ENCODE data around the gene KCNE4. TPM values are rescaled to one million over a fixed set of nuclear protein-coding genes. Genes with fewer than 3 reads are reported as not detected.

The KCNE4 gene
- total and polyA plus RNA-seq, 2 donors: 0.71 to 2.1 TPM

- Histone ChIP-seq H3K4me3 (ENCODE audit: low read length in 2 of 2) (no peak overlapping the region), H3K9me3 (ENCODE audit: control insufficient read depth in 2 of 2, insufficient read depth in 1 of 2, low read length in 1 of 2) (no peaks in the 10 kb centered on the region), H3K36me3 (ENCODE audit: control insufficient read depth in 2 of 2, insufficient read depth in 2 of 2, low read length in 1 of 2) (no peaks in the 10 kb centered on the region), H3K4me1 (ENCODE audit: control insufficient read depth in 2 of 2, insufficient read depth in 2 of 2, low read length in 2 of 2) (peaks cover 0 to 9% of the 10 kb centered on the region in 2 donors), H3K27me3 (ENCODE audit: control insufficient read depth in 2 of 2, insufficient read depth in 1 of 2, low read length in 1 of 2) (no peaks in the 10 kb centered on the region), H3K27ac (ENCODE audit: low read depth in 1 of 2, low read length in 1 of 2) (no peak overlapping the region)
- DNase-seq (ENCODE audit: low read depth in 6 of 9, low spot score in 9 of 9): no peak
- WGBS: 93% methylated on average over 5 of the region's 5 CpGs
Measured at GRCh38 chr2:223044916-223045700, 6.9 kb upstream of the KCNE4 start.

GRCh38 chr2:223046470-223047040 lies 5.4 kb upstream of the KCNE4 start:
- DNase-seq (ENCODE audit: low read depth in 6 of 9, low spot score in 9 of 9): no peak
- Histone ChIP-seq H3K27ac (ENCODE audit: low read depth in 1 of 2, low read length in 1 of 2) (no peak overlapping the region), H3K9me3 (ENCODE audit: control insufficient read depth in 2 of 2, insufficient read depth in 1 of 2, low read length in 1 of 2) (no peaks in the 10 kb centered on the region), H3K4me1 (ENCODE audit: control insufficient read depth in 2 of 2, insufficient read depth in 2 of 2, low read length in 2 of 2) (peaks cover 0 to 9% of the 10 kb centered on the region in 2 donors), H3K36me3 (ENCODE audit: control insufficient read depth in 2 of 2, insufficient read depth in 2 of 2, low read length in 1 of 2) (no peaks in the 10 kb centered on the region), H3K27me3 (ENCODE audit: control insufficient read depth in 2 of 2, insufficient read depth in 1 of 2, low read length in 1 of 2) (no peaks in the 10 kb centered on the region), H3K4me3 (ENCODE audit: low read length in 2 of 2) (no peak overlapping the region)
- WGBS: 34% methylated on average over 2 of the region's 2 CpGs

DNA sequence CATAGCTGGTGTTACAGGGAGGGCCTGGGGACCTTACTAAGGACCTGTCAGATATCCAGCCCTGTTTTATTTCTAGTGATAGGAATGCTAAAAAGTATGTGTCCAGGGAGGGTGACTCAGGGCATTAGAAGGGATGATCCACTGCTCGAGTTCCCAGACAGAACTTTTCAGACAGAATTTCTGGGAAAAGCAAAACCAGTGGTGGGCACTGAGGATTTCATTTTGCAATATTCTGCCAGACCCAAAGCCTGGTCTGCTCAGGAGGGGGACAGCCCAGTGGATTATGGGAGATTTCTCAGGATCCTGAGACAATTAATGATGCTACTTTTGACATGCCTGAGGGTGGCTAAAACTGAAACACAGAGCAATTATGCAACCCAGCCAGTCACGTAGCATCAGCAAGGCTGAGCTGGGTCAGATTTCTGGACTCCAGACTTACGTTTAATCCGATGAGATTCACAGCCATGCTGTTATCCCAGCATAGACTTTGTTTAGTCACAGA lies 4.7 kb upstream of the KCNE4 start:
- Histone ChIP-seq H3K27me3 (ENCODE audit: control insufficient read depth in 2 of 2, insufficient read depth in 1 of 2, low read length in 1 of 2) (no peaks in the 10 kb centered on the region), H3K4me1 (ENCODE audit: control insufficient read depth in 2 of 2, insufficient read depth in 2 of 2, low read length in 2 of 2) (peaks cover 0 to 9% of the 10 kb centered on the region in 2 donors), H3K27ac (ENCODE audit: low read depth in 1 of 2, low read length in 1 of 2) (no peak overlapping the region), H3K9me3 (ENCODE audit: control insufficient read depth in 2 of 2, insufficient read depth in 1 of 2, low read length in 1 of 2) (no peaks in the 10 kb centered on the region), H3K36me3 (ENCODE audit: control insufficient read depth in 2 of 2, insufficient read depth in 2 of 2, low read length in 1 of 2) (no peaks in the 10 kb centered on the region), H3K4me3 (ENCODE audit: low read length in 2 of 2) (no peak overlapping the region)
- WGBS: 93% methylated on average over 4 of the region's 4 CpGs
- no peak for DNase-seq (ENCODE audit: low read depth in 6 of 9, low spot score in 9 of 9)

DNA sequence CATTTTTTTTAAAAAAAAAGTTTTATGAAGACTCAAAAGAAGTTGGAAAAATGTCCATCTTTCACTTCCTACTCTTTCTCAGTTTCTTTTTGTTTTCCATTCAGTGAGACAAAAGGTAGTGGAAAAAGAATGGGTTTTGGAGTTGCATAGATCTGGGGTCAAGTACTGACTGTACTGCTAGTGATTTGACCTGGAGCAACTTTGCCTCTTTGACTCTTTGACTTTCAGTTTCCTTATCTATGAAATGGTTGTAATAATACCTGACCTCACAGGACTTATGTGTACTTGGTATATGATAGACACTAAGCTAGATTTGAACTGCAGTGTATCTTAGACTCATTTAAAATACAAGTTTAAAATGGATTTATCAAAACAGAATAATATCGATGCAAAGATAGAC lies 3.5 kb upstream of the KCNE4 start:
- Histone ChIP-seq H3K4me1 (ENCODE audit: control insufficient read depth in 2 of 2, insufficient read depth in 2 of 2, low read length in 2 of 2) (peaks cover 0 to 2% of the 10 kb centered on the region in 2 donors), H3K27ac (ENCODE audit: low read depth in 1 of 2, low read length in 1 of 2) (no peak overlapping the region), H3K36me3 (ENCODE audit: control insufficient read depth in 2 of 2, insufficient read depth in 2 of 2, low read length in 1 of 2) (no peaks in the 10 kb centered on the region), H3K4me3 (ENCODE audit: low read length in 2 of 2) (no peak overlapping the region), H3K9me3 (ENCODE audit: control insufficient read depth in 2 of 2, insufficient read depth in 1 of 2, low read length in 1 of 2) (no peaks in the 10 kb centered on the region), H3K27me3 (ENCODE audit: control insufficient read depth in 2 of 2, insufficient read depth in 1 of 2, low read length in 1 of 2) (no peaks in the 10 kb centered on the region)
- WGBS: 100% methylated on average over 1 of the region's 1 CpG
- no peak for DNase-seq (ENCODE audit: low read depth in 6 of 9, low spot score in 9 of 9)

- Histone ChIP-seq H3K9me3 (ENCODE audit: control insufficient read depth in 2 of 2, insufficient read depth in 1 of 2, low read length in 1 of 2) (no peaks in the 10 kb centered on the region), H3K36me3 (ENCODE audit: control insufficient read depth in 2 of 2, insufficient read depth in 2 of 2, low read length in 1 of 2) (no peaks in the 10 kb centered on the region), H3K4me1 (ENCODE audit: control insufficient read depth in 2 of 2, insufficient read depth in 2 of 2, low read length in 2 of 2) (no peaks in the 10 kb centered on the region), H3K4me3 (ENCODE audit: low read length in 2 of 2) (no peak overlapping the region), H3K27ac (ENCODE audit: low read depth in 1 of 2, low read length in 1 of 2) (no peak overlapping the region), H3K27me3 (ENCODE audit: control insufficient read depth in 2 of 2, insufficient read depth in 1 of 2, low read length in 1 of 2) (no peaks in the 10 kb centered on the region)
- 93% methylated on average over 4 of the region's 4 CpGs for WGBS
- no peak for DNase-seq (ENCODE audit: low read depth in 6 of 9, low spot score in 9 of 9)
Measured at GRCh38 chr2:223049356-223049755, 2.6 kb upstream of the KCNE4 start.

DNA sequence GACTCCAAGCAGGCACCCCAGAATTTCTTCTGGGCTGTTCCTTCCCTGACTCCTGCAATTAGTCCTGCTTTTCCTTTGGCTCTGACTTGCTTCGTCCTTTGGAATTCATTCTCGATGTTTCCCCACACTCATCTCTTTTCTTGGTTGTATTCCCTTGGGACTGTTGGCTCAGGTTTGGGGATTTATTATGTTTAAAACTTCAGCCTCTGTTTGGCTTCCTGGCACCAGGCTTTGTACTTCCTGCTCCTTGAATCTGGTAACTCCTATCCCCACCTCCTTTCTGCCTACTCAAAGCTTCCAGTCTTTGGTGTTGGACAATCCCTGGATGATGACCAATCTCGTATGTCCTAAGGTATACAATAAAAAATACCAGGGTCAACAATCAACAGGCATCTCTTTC lies 1.8 kb upstream of the KCNE4 start:
- Histone ChIP-seq H3K27me3 (ENCODE audit: control insufficient read depth in 2 of 2, insufficient read depth in 1 of 2, low read length in 1 of 2) (no peaks in the 10 kb centered on the region), H3K9me3 (ENCODE audit: control insufficient read depth in 2 of 2, insufficient read depth in 1 of 2, low read length in 1 of 2) (no peaks in the 10 kb centered on the region), H3K4me3 (ENCODE audit: low read length in 2 of 2) (no peak overlapping the region), H3K27ac (ENCODE audit: low read depth in 1 of 2, low read length in 1 of 2) (no peak overlapping the region), H3K4me1 (ENCODE audit: control insufficient read depth in 2 of 2, insufficient read depth in 2 of 2, low read length in 2 of 2) (no peaks in the 10 kb centered on the region), H3K36me3 (ENCODE audit: control insufficient read depth in 2 of 2, insufficient read depth in 2 of 2, low read length in 1 of 2) (no peaks in the 10 kb centered on the region)
- 90% methylated on average over 3 of the region's 3 CpGs for WGBS
- DNase-seq (ENCODE audit: low read depth in 6 of 9, low spot score in 9 of 9): no peak

GRCh38 chr2:223050900-223051504 lies 988 bp upstream of the KCNE4 start:
- no peak overlapping the region for H3K4me3 ChIP-seq (ENCODE audit: low read length in 2 of 2)
- no peak overlapping the region for H3K27ac ChIP-seq (ENCODE audit: low read depth in 1 of 2, low read length in 1 of 2)
- H3K36me3 ChIP-seq (ENCODE audit: control insufficient read depth in 2 of 2, insufficient read depth in 2 of 2, low read length in 1 of 2): no peaks in the 10 kb centered on the region
- DNase-seq (ENCODE audit: low read depth in 6 of 9, low spot score in 9 of 9): no peak
- 83% methylated on average over 8 of the region's 8 CpGs for WGBS
- no peaks in the 10 kb centered on the region for H3K27me3 ChIP-seq (ENCODE audit: control insufficient read depth in 2 of 2, insufficient read depth in 1 of 2, low read length in 1 of 2)
- H3K9me3 ChIP-seq (ENCODE audit: control insufficient read depth in 2 of 2, insufficient read depth in 1 of 2, low read length in 1 of 2): no peaks in the 10 kb centered on the region
- peaks cover 0 to 4% of the 10 kb centered on the region in 2 donors for H3K4me1 ChIP-seq (ENCODE audit: control insufficient read depth in 2 of 2, insufficient read depth in 2 of 2, low read length in 2 of 2)

- peaks cover 0 to 4% of the 10 kb centered on the region in 2 donors for H3K4me1 ChIP-seq (ENCODE audit: control insufficient read depth in 2 of 2, insufficient read depth in 2 of 2, low read length in 2 of 2)
- H3K4me3 ChIP-seq (ENCODE audit: low read length in 2 of 2): peak overlapping the region in 1 of 2 donors; percentile 6
- DNase-seq (ENCODE audit: low read depth in 6 of 9, low spot score in 9 of 9): no peak
- no peaks in the 10 kb centered on the region for H3K9me3 ChIP-seq (ENCODE audit: control insufficient read depth in 2 of 2, insufficient read depth in 1 of 2, low read length in 1 of 2)
- H3K36me3 ChIP-seq (ENCODE audit: control insufficient read depth in 2 of 2, insufficient read depth in 2 of 2, low read length in 1 of 2): no peaks in the 10 kb centered on the region
- H3K27ac ChIP-seq (ENCODE audit: low read depth in 1 of 2, low read length in 1 of 2): no peak overlapping the region
- no peaks in the 10 kb centered on the region for H3K27me3 ChIP-seq (ENCODE audit: control insufficient read depth in 2 of 2, insufficient read depth in 1 of 2, low read length in 1 of 2)
- 89% methylated on average over 42 of the region's 42 CpGs for WGBS
Measured at GRCh38 chr2:223052548-223053483, 826 bp downstream of the KCNE4 start.
